Left colon (tissue), 2 donors: ENCODE results near the gene TMUB2. TPM values are rescaled to one million over a fixed set of nuclear protein-coding genes. Genes with fewer than 3 reads are reported as not detected.

Experiments
- ATAC-seq: fragments of 200-7000 bp; cut with Tn5 transposase; one replicate; pipeline ENCODE4 v1.9.1; 2020; ENCODE audit warnings: mild to moderate bottlenecking, moderate library complexity
- DNase-seq, 2 donors: peaks; one replicate each; pipeline ENCODE4 v3.0.0-alpha.2; 2020
- intact Hi-C, 2 donors: fragments of 100-400 bp; cut with DNase I in 1 of 2; cut with micrococcal nuclease in 1 of 2; formaldehyde crosslinking; loops; one replicate each; pipeline versions ENCODE4 v1.11.2 to v1.14.0; 2022; cut with DNase I, micrococcal nuclease
- total RNA-seq, 2 donors: library from RNA; stranded (reverse); fragmentation: NEBNext Ultra II Directional; extraction: Animal tissue kit (Norgen Biotek cat#: 25700); gene quantifications; one replicate each; pipeline ENCODE4 v1.2.1, GENCODE V29; 2021
- donor health status: DM: no; HTN: no; CAD: no.
- donor health status: DM: yes; HTN: yes; CAD: no.

The TMUB2 gene
- total RNA-seq, 2 donors from 2014 or later: 44.8 to 51.8 TPM

- ATAC-seq (peak; percentile 45), DNase-seq (peak; percentile 61 to 78)
- intact Hi-C loops: no loop called here
Measured at GRCh38 chr17:44198721-44199552, 12.2 kb downstream of the TMUB2 start.

- ATAC-seq (peak; percentile 84), DNase-seq (peak; percentile 99)
- intact Hi-C loops: no loop called here
Measured at GRCh38 chr17:44199553-44200477, 13.0 kb downstream of the TMUB2 start, which contains the start of gene ATXN7L3. Gene ATXN7L3 (minus strand): TSS chr17:44199884. CDS start chr17:44198070, 1,814 bp downstream.

DNA sequence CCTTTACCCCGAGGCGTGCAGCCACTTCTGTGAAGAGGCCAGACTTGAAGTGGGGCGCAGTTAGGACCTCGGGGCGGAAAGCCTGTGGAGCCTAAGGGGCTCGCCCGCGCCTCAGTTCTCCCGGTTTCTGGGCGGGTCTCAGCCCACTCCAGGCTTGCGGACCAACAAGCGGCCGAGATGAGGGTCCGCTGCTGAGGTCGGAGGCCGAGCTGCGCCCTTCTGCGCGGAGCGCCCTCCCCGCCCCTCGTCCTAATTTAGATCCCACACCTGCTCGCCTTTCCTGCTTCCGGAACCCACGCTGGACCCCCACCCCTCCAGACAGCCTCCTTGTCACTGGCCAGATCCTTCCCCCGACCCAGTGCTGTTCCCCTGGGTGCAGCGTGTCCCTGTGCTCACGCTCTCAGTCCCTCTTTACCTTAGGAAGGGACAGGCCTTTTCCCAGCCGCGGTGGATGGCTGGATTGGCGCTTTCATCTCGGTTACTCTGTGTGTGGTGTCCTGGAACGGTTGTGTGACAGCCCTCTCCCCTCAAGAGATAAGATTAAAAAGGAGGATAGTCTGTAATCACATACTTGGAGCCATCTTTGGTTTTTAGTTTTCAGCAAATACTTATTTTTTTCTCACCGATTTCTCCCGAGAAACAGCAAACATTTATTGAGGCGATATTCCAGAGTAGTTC lies 13.8 kb downstream of the TMUB2 start:
- intact Hi-C loops: no loop called here
- ATAC-seq (peak; percentile 0), DNase-seq (peak in 1 of 2 donors; percentile 52)

GRCh38 chr17:44202756-44203155 lies 16.0 kb downstream of the TMUB2 start:
- DNase-seq (no peak), ATAC-seq (no peak)
- intact Hi-C loops: no loop called here

- peak in 1 of 2 donors; percentile 57 for DNase-seq
Measured at GRCh38 chr17:44203731-44204440, 17.1 kb downstream of the TMUB2 start.

DNA sequence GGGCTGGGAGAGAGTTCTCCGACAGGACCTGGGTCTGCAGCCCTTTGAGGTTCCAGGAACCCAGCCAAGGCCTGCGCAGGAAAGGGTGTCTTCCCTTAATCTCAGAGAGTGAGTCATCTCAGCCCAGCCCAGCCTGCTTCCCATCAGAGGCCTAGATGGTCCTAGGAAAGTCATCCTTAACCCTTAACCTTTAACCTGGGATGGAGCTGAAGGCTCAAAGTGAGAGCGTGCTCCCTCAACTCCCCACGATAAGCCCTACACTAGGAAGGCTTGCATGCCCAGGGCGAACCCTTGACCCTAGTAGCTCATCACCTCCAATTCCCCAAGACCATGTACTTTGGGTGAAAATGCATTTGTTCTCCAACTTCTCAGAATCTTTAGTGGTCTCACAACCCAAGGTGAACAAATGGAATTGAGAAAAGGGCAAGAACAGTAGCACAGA lies 17.7 kb downstream of the TMUB2 start:
- DNase-seq: no peak
- no peak for ATAC-seq
- intact Hi-C loops: no loop called here

More at GRCh38 chr17:44203731-44204440, 17.1 kb downstream of the TMUB2 start:
- no peak for ATAC-seq
- intact Hi-C loops: no loop called here

- ATAC-seq (no peak), DNase-seq (no peak)
- intact Hi-C loops: no loop called here
Measured at GRCh38 chr17:44205962-44206824, 19.4 kb downstream of the TMUB2 start.

DNA sequence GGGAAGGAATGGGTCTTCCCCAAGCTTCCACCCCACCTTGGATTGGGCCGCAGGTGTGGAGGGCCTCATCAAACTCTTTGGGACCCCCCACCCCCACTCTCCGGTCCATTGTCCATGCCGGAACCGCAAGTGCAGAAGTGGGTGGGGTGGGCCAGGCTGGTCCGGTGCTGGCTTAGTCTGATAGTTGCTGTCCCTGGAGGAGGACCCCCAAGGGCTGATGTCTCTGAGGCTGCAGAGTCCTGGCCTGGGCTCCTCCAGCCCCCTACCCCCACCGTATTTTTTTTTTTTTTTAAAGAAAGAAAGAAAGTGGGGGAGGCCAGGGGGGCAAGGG lies 20.0 kb downstream of the TMUB2 start:
- ATAC-seq (no peak), DNase-seq (no peak)
- intact Hi-C loops: no loop called here

DNA sequence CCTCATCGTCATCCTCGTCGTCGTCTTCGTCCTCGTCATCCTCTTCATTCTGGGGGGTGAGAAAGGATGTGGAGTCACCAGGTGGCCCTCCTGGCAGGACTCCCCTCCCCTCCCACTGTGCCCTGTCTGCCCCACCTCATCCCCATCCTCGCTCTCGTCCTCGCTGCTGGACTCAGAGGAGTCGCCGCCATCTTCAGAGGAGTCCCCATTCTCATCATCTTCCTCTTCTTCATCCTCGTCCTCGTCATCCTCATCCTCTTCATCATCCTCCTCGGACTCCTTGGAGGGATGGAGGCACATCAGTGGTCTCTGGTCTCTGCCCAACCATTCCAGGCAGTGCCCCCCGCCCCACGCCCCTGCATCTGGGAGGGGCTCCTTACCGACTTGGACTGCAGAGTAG lies 20.5 kb downstream of the TMUB2 start:
- no peak for DNase-seq
- no peak for ATAC-seq
- intact Hi-C loops: no loop called here

DNA sequence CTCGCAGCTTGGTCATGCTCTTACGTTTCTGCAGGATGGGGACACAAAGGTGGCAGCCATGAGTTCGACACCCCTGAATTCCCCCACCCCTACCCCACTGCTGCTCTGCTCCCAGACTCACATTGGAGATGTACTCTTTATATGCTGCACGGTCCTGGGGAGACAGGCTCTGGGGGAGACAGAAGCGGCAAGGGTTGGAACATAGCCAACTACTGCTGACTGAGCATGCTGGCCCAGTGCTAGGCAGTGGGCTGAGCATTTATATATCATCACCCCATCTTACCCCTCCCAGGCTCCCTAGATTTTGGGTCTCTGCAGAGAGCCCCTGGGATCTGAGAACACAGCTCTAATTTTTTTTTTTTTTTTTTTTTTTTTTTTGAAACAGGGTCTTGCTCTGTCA lies 21.0 kb downstream of the TMUB2 start:
- ATAC-seq (no peak), DNase-seq (no peak)
- intact Hi-C loops: no loop called here

DNA sequence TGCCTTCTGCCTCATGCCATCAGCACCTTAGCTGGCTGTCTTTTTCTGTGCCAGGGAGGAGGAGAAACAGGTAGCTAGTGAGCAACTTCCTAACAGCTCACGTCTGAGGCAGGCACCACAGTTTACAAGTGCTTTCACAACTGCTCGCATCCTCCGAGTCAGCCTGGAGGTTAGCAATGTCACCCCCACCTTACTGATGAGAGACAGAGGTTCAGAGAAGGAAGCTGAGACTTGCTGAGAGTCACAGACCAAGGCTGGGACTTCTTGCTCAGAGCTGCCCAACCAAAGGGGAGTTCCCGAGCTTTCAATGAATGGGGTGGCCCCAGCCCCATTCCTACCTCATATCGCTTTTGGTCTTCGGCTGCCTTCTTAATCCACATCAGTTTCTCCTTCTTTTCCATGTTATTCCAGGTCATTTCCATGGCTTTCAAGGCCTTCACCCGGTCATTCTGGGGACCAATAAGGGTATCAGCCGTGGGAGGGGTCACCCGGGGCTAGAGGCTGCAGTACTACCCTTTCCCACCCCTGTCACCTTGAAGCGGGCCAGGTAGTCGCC lies 23.1 kb downstream of the TMUB2 start:
- DNase-seq: no peak
- ATAC-seq: no peak
- intact Hi-C loops: loop anchor here (5.0 kb wide), 2 partner anchors 112 to 122 kb away; partner anchors contain the start of gene SLC25A39 (in 1 of the 2)

DNA sequence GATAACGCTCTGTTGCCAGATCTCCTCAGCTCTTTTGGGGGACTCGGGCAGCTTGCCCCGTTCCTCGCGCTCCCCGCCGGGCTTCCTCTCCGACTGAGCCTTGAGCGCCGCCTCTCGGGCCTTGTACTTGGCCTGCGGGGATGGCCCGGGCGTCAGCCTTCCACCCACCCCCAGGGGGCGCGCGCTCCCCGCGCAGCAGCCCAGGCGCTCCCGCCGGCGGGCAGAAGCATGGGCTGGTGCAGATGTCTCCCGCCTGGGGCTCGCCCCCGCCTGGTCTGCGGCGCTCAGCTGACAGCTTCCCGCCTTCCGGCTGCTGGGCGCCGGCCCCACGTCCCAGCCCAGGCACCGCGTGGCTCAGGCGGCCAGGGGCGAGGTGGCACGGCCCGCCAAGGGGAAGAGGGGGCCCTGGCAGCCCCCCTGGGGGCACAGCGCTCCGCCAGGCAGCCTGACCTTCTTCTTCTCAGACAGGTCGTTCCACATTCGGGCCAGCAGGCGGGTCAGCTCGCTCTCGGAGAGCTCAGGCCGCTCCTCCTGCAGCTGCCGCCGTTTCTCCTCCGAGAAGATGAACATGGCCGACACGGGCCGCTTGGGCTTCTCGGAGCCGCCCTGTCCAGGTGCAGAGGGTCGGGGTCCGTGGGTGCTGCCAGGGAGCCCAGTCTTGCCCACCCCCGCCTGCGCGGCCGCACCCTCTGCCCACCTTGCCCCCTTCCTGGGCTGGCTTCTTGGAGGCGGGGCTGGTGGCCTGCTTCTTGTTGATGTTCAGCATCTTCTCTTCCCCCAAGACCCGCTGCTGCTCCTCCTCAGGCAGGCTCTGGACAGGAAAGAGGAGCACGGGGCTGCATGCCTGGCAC lies 23.8 kb downstream of the TMUB2 start:
- peak; percentile 83 to 93 for DNase-seq
- ATAC-seq: peak; percentile 87
- intact Hi-C loops: loop anchor here (5.0 kb wide), 2 partner anchors 112 to 122 kb away; partner anchors contain the start of gene SLC25A39 (in 1 of the 2)

GRCh38 chr17:44211281-44212265 lies 24.8 kb downstream of the TMUB2 start:
- ATAC-seq: no peak
- intact Hi-C loops: loop anchor here (5.0 kb wide), 2 partner anchors 111 to 121 kb away; partner anchors contain the start of gene SLC25A39 (in 1 of the 2)

GRCh38 chr17:44212507-44213402 lies 26.0 kb downstream of the TMUB2 start:
- intact Hi-C loops: loop anchor here (5.0 kb wide), 2 partner anchors 110 to 120 kb away; partner anchors contain the start of gene SLC25A39 (in 1 of the 2)
- DNase-seq (no peak), ATAC-seq (no peak)

More at GRCh38 chr17:44211281-44212265, 24.8 kb downstream of the TMUB2 start:
- no peak for DNase-seq
